ENCODE measurements around the gene SLC7A1. TPM values are rescaled to one million over a fixed set of nuclear protein-coding genes. Genes with fewer than 3 reads are reported as not detected.

The SLC7A1 gene
- total and polyA plus RNA-seq, 2 of the 13 experiments (the other 11 are each of a cell fraction or from before 2014, with no cell fraction given), result 14.5 to 15.3 TPM

GRCh38 chr13:29510651-29511084 lies 84.8 kb downstream of the SLC7A1 start:
- H3K27ac ChIP-seq (ENCODE audit: extremely low read length, insufficient read depth, low read length), result no peak overlapping the region
- DNase-seq (ENCODE audit: low spot score) (no peak), FAIRE-seq (no peak), ATAC-seq (no peak)
- peaks cover 11% of the 10 kb centered on the region for H3K4me1 ChIP-seq (ENCODE audit: insufficient read depth, low read length)
- H3K27me3 ChIP-seq (ENCODE audit: control insufficient read depth in 1 of 2, insufficient read depth in 2 of 2, low read length in 2 of 2), result no peaks in the 10 kb centered on the region
- peaks cover 18 to 32% of the 10 kb centered on the region in 2 experiments; a peak in 4 of 5 replicates for H3K36me3 ChIP-seq (replicated peaks in 1 of 2; ENCODE audit: control insufficient read depth in 1 of 2, insufficient read depth in 2 of 2, low read length in 2 of 2)
- intact Hi-C loops (cut with micrococcal nuclease; ENCODE audit: unreplicated experiment), result no loop called here
- BruUV-seq (replicated peaks), result no TSS peak
- no peaks in the 10 kb centered on the region for H3K9me3 ChIP-seq (ENCODE audit: low read length)
- ChIA-PET CTCF (ENCODE audit: low intra/inter-chr PET ratio, low total read pairs) (no interaction called here), POLR2A (no interaction called here)
- peaks cover 7% of the 10 kb centered on the region; the same call in 1 of the 2 replicates for H4K20me1 ChIP-seq (ENCODE audit: insufficient read depth, low read length)
- TF ChIP-seq AGO2 (optimal IDR thresholded peaks at IDR 0.05; ENCODE audit: low read depth, low read length), result peak; percentile 76
- no peak for TF ChIP-seq RXRB (CRISPR knock-in tag; IDR thresholded peaks at IDR 0.05; ENCODE audit: borderline replicate concordance)
- TF ChIP-seq RBM22 (optimal IDR thresholded peaks at IDR 0.05; ENCODE audit: low read length), result peak; percentile 72
- in situ Hi-C loops (cut with HindIII; ENCODE audit: extremely low pct_ligation_motif_present, low pct_unique_long_range_greater_than_20kb), result no loop called here
- no peak overlapping the region for H3K4me3 ChIP-seq (replicated peaks in 1 of 3; ENCODE audit: insufficient read depth in 1 of 3, low read depth in 2 of 3, low read length in 3 of 3)
- H3K9ac ChIP-seq (ENCODE audit: insufficient read depth, low read depth, low read length), result no peak overlapping the region
- H2AFZ ChIP-seq (ENCODE audit: low read length), result no peak overlapping the region
- no peaks in the 10 kb centered on the region for H3K79me2 ChIP-seq (ENCODE audit: insufficient read depth, low read length)
- 98% methylated on average over 6 of the region's 10 CpGs for WGBS (ENCODE audit: low lambda C conversion rate)
- no peak overlapping the region for H3K4me2 ChIP-seq (ENCODE audit: low read depth, low read length)

GRCh38 chr13:29509999-29510589 lies 85.4 kb downstream of the SLC7A1 start:
- in situ Hi-C loops (cut with HindIII; ENCODE audit: extremely low pct_ligation_motif_present, low pct_unique_long_range_greater_than_20kb) (loop anchor here (5.0 to 10.0 kb wide), 2 partner anchors 197 to 605 kb away; no protein-coding TSS in a partner anchor), intact Hi-C loops (cut with micrococcal nuclease; ENCODE audit: unreplicated experiment) (loop anchor here (10.0 kb wide), 1 partner anchor 85 kb away; the partner anchor contains the start of gene SLC7A1)
- ATAC-seq, result no peak
- FAIRE-seq, result no peak
- DNase-seq (ENCODE audit: low spot score), result no peak
- Histone ChIP-seq H3K4me3 (replicated peaks in 1 of 3; ENCODE audit: insufficient read depth in 1 of 3, low read depth in 2 of 3, low read length in 3 of 3) (no peak overlapping the region), H3K27me3 (ENCODE audit: control insufficient read depth in 1 of 2, insufficient read depth in 2 of 2, low read length in 2 of 2) (no peaks in the 10 kb centered on the region), H3K27ac (ENCODE audit: extremely low read length, insufficient read depth, low read length) (no peak overlapping the region), H3K4me2 (ENCODE audit: low read depth, low read length) (no peak overlapping the region), H3K9ac (ENCODE audit: insufficient read depth, low read depth, low read length) (no peak overlapping the region), H2AFZ (ENCODE audit: low read length) (no peak overlapping the region), H3K79me2 (ENCODE audit: insufficient read depth, low read length) (no peaks in the 10 kb centered on the region), H3K36me3 (replicated peaks in 1 of 2; ENCODE audit: control insufficient read depth in 1 of 2, insufficient read depth in 2 of 2, low read length in 2 of 2) (peaks cover 16 to 26% of the 10 kb centered on the region in 2 experiments; a peak in 4 of 5 replicates), H3K4me1 (ENCODE audit: insufficient read depth, low read length) (peaks cover 11% of the 10 kb centered on the region), H3K9me3 (ENCODE audit: low read length) (no peaks in the 10 kb centered on the region), H4K20me1 (ENCODE audit: insufficient read depth, low read length) (peaks cover 7% of the 10 kb centered on the region; the same call in 1 of the 2 replicates)
- TSS peak; percentile 26 for BruUV-seq (replicated peaks)
- CTCF ChIA-PET (ENCODE audit: low intra/inter-chr PET ratio, low total read pairs), result interaction anchor here (2.7 kb wide), 1 partner anchor 198 kb away, joined by 26 read pairs; no protein-coding TSS in a partner anchor
- TF ChIP-seq ZNF468 (CRISPR knock-in tag; IDR thresholded peaks at IDR 0.05) (no peak), KDM1A (CRISPR knock-in tag; IDR thresholded peaks at IDR 0.05) (no peak), ZSCAN31 (CRISPR knock-in tag; IDR thresholded peaks at IDR 0.05; ENCODE audit: low read depth) (no peak), TEAD3 (CRISPR knock-in tag; optimal IDR thresholded peaks at IDR 0.05; ENCODE audit: borderline replicate concordance) (no peak), REPIN1 (CRISPR knock-in tag; IDR thresholded peaks at IDR 0.05; ENCODE audit: borderline replicate concordance, low read depth) (no peak)
- POLR2A ChIA-PET, result no interaction called here
- 96% methylated on average over 14 of the region's 14 CpGs for WGBS (ENCODE audit: low lambda C conversion rate)
